GM10266 (cell line): ENCODE results near the gene CD82.
"Not testable (repeated sequence)": the region's sequence is repeated elsewhere in the genome, so short reads cannot be mapped to it uniquely, and the experiment has no call there.

ENCODE experiments used
- DNase-seq: peaks from one replicate; pipeline ENCODE4 v3.0.0; 2012; ENCODE audit errors: extremely low spot score
- CTCF ChIP-seq: IDR thresholded peaks from 2 replicates; pipeline ENCODE4 v1.5.1; 2012; ENCODE audit warnings: mild to moderate bottlenecking, low read depth; ENCODE audit not compliant: control insufficient read depth, insufficient read depth; ENCODE audit errors: missing control alignments

The CD82 gene

GRCh38 chr11:44535191-44535980 lies 30.1 kb upstream of the CD82 start:
- DNase-seq: no peak
- no peak for TF ChIP-seq CTCF

DNA sequence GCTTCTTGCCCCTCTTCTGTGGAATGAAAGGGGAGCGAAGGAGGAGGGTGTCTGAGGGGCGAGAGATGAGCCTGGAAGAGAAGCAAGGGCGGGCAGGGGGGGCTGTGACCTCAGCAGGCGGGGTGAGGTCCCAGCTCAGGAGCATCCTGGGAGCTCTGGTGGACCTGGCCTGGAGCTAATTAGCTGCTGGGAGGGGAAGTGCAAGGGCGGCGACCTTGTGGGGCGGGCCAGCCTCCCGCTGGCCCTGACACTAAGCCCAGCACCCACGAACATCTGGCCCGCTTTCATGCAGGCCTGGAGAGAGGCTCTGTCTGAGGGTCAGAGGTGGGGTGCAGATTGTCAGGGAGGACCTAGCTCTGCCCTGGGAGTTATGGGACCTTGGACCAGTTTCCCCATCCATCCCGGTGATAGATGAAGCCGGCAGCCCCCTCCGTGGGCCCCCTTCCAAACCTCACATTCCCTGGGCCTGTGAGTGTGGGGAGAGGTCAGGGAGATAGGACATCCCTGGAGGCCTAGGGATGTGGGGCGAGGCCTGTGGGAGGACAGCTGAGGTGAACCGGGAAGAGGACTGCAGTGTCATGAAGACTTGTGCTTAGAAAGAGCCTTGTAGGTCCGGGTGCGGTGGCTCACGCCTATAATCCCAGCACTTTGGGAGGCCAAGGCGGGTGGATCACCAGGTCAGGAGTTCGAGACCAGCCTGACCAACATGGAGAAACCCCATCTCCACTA lies 28.5 kb upstream of the CD82 start:
- no peak for DNase-seq
- no peak for TF ChIP-seq CTCF

- DNase-seq: no peak
- no peak for TF ChIP-seq CTCF
These were observed 27.8 kb upstream of the CD82 start for GRCh38 chr11:44537679-44538078.

DNA sequence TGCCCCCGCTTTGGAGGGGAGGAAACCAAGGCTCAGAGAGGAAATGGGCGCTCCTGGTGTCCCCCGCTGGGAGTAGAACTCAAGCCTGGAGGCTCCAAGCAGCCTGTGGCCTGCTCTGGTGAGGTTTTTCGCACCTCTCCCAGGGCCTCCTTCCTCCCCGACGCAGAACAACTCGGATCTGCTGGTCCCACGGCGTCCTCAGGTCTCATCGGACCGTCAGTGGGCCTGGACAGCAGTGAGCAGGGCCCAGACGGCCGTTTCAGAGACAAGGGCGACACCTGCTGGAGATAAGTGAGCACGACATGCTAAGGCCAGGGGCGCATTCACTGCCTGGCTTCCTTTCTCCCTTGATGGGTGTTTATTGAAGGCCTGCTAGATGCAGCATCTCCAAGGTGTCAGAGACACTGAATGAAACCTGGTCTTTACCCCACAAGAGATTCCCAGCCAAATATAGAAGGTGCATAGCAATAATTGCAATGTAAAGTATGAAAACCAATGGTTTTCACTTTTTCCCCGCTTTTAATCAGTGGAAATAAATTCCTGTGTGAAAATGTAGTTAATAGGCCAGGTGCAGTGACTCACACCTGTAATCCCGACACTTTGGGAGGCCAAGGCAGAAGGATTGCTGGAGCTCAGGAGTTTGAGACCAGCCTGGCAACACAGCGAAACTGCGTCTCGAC lies 26.9 kb upstream of the CD82 start:
- peak; percentile 90 for TF ChIP-seq CTCF
- peak; percentile 80 for DNase-seq

- no peak for TF ChIP-seq CTCF
- DNase-seq: no peak
These were observed 25.5 kb upstream of the CD82 start for GRCh38 chr11:44539971-44540370.

- TF ChIP-seq CTCF: no peak
These were observed 24.8 kb upstream of the CD82 start for GRCh38 chr11:44540667-44541066.

GRCh38 chr11:44542372-44542771 lies 23.1 kb upstream of the CD82 start:
- no peak for TF ChIP-seq CTCF
- DNase-seq: no peak

More at GRCh38 chr11:44540667-44541066, 24.8 kb upstream of the CD82 start:
- no peak for DNase-seq

- DNase-seq: not testable (repeated sequence)
These were observed 18.5 kb upstream of the CD82 start for GRCh38 chr11:44546984-44547383.

- not testable (repeated sequence) for DNase-seq
These were observed 17.9 kb upstream of the CD82 start for GRCh38 chr11:44547534-44547933.
